Activated CD4-positive, alpha-beta T cell treated with anti-CD3 and anti-CD28 coated beads for 36 hours (primary cell): Measurements from ENCODE around the gene LMTK2. TPM values are rescaled to one million over a fixed set of nuclear protein-coding genes. Genes with fewer than 3 reads are reported as not detected.

ENCODE experiments used
- ATAC-seq: fragments of 200-7000 bp; cut with Tn5 transposase; one replicate; pipeline ENCODE4 v1.10.0; 2021; ENCODE audit warnings: mild to moderate bottlenecking, moderate library complexity
- CTCF ChIA-PET: fragments of 350-600 bp; sonication (Branson Sonifier 250); formaldehyde crosslinking; loops from one replicate; lab custom pipeline; 2021; ENCODE audit warnings: antibody characterized with exemption; lab: Charles Lee
- POLR2A ChIA-PET: fragments of 350-600 bp; sonication (Branson Sonifier 250); formaldehyde crosslinking; loops from one replicate; lab custom pipeline; 2021; ENCODE audit warnings: antibody characterized with exemption, inconsistent platforms; lab: Charles Lee
- DNase-seq: peaks from one replicate; pipeline ENCODE4 v3.0.0-alpha.2; 2020
- H3K27ac Mint-ChIP-seq: one replicate; pipeline ENCODE4 v1.8.0; 2021; ENCODE audit warnings: mixed read lengths
- H3K27me3 Mint-ChIP-seq: one replicate; pipeline ENCODE4 v1.8.0; 2021; ENCODE audit warnings: mixed read lengths
- H3K36me3 Mint-ChIP-seq: one replicate; pipeline ENCODE4 v1.8.0; 2021; ENCODE audit warnings: low read depth, mixed read lengths
- H3K4me1 Mint-ChIP-seq: one replicate; pipeline ENCODE4 v1.8.0; 2021; ENCODE audit warnings: mixed read lengths
- H3K4me3 Mint-ChIP-seq: one replicate; pipeline ENCODE4 v1.8.0; 2021; ENCODE audit warnings: mild to moderate bottlenecking, moderate library complexity, mixed read lengths
- H3K9me3 Mint-ChIP-seq: one replicate; pipeline ENCODE4 v1.8.0; 2021; ENCODE audit warnings: low read depth, mixed read lengths
- intact Hi-C, 2 experiments: fragments of 100-400 bp; cut with DNase I in 1 of 2; cut with micrococcal nuclease in 1 of 2; formaldehyde crosslinking; loops; one replicate each; pipeline versions ENCODE4 v1.14.2 to v1.15.1; 2022 to 2024; cut with DNase I, micrococcal nuclease
- total RNA-seq, 2 experiments: library from RNA; stranded (reverse); gene quantifications; one replicate each; pipeline ENCODE4 v1.2.3, GENCODE V29; 2021

LMTK2 gene
- total RNA-seq, 2 experiments from 2014 or later = 10.0 to 16.9 TPM

DNA sequence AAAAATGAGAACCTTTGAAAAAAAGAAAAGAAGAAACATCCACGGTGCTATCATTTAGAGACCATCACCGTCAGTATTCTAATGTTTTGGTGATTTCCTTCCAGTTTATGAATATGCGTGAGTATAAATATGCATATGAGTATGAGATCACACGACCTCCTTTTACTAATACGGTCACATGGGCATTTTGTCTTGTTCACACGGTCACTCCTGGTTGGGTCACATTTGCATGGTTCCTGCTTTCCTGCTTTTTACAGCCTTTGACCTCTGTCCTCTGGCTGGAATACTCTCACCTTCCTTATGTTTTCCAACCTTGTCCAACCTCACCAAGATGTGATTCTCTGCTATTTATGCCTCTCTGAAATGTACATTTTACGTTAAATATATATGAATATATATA, 25.3 kb upstream of the LMTK2 start:
- no peaks in the 10 kb centered on the region for H3K4me1 Mint-ChIP-seq
- no peak overlapping the region for H3K27ac Mint-ChIP-seq
- ChIA-PET CTCF (no interaction called here), POLR2A (no interaction called here)
- H3K27me3 Mint-ChIP-seq = no peaks in the 10 kb centered on the region
- H3K36me3 Mint-ChIP-seq = no peaks in the 10 kb centered on the region
- DNase-seq (no peak), ATAC-seq (no peak)
- no peaks in the 10 kb centered on the region for H3K9me3 Mint-ChIP-seq
- intact Hi-C loops = no loop called here
- no peak overlapping the region for H3K4me3 Mint-ChIP-seq

DNA sequence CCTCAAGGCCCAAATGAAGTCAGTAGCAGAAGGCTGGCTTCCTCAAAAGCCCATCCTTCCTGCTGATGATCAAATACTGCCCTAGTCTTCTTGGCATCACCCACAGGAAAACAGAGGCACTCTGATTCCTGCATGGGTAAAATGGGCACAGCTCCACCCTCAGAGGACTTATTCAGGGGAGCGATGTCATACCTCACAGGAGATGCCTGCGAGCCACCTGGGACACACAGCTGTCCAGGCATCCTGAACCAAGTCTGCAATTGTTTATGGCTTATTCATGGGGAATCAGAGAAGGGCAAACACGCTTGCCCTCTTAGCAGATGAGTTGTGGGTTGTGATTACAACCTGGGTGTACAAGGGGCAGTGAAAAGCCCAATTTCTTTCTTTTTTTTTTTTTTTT, 22.0 kb upstream of the LMTK2 start:
- Mint-ChIP-seq H3K4me3 (no peak overlapping the region), H3K4me1 (no peaks in the 10 kb centered on the region), H3K9me3 (no peaks in the 10 kb centered on the region), H3K36me3 (no peaks in the 10 kb centered on the region), H3K27ac (no peak overlapping the region), H3K27me3 (no peaks in the 10 kb centered on the region)
- ATAC-seq = no peak
- DNase-seq = no peak
- intact Hi-C loops = no loop called here
- ChIA-PET POLR2A (no interaction called here), CTCF (interaction anchor here (0.6 to 1.1 kb wide), 2 partner anchors 62 to 1084 kb away, joined by 3 to 4 read pairs; no protein-coding TSS in a partner anchor)

DNA sequence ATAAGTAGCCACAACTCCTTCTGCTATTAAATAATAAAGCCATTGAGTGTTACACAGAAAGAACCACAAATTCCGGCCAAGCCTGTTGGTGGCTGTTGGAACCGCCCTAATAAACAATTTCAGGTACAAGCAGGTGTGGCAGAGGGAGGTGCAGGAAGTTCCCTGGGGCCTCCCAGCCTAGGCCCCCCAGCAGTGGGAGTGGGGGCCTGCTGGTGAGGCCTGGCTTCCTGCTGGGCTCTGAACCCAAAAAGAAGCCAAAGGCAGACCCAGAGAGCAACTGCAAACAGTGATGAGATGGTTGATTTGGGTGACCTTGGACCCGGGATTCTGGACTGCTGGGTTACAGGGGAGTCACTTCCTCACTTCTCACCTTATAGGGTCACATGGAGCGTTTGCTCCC, 21.0 kb upstream of the LMTK2 start:
- DNase-seq = no peak
- no peaks in the 10 kb centered on the region for H3K27me3 Mint-ChIP-seq
- ChIA-PET POLR2A (no interaction called here), CTCF (interaction anchor here (1.5 kb wide), 1 partner anchor 83 kb away, joined by 5 read pairs; no protein-coding TSS in a partner anchor)
- no peak for ATAC-seq
- intact Hi-C loops = no loop called here
- H3K36me3 Mint-ChIP-seq = no peaks in the 10 kb centered on the region
- H3K9me3 Mint-ChIP-seq = no peaks in the 10 kb centered on the region
- H3K27ac Mint-ChIP-seq = no peak overlapping the region
- H3K4me3 Mint-ChIP-seq = no peak overlapping the region
- H3K4me1 Mint-ChIP-seq = no peaks in the 10 kb centered on the region

GRCh38 chr7:98086281-98086718, 20.4 kb upstream of the LMTK2 start:
- Mint-ChIP-seq H3K36me3 (no peaks in the 10 kb centered on the region), H3K9me3 (no peaks in the 10 kb centered on the region), H3K27me3 (peaks cover 2% of the 10 kb centered on the region), H3K4me3 (no peak overlapping the region), H3K4me1 (no peaks in the 10 kb centered on the region), H3K27ac (no peak overlapping the region)
- intact Hi-C loops = no loop called here
- ATAC-seq = no peak
- POLR2A ChIA-PET = no interaction called here
- no peak for DNase-seq
- CTCF ChIA-PET = interaction anchor here (1.5 to 1.6 kb wide), 2 partner anchors 9 to 82 kb away, joined by 3 to 5 read pairs; no protein-coding TSS in a partner anchor

DNA sequence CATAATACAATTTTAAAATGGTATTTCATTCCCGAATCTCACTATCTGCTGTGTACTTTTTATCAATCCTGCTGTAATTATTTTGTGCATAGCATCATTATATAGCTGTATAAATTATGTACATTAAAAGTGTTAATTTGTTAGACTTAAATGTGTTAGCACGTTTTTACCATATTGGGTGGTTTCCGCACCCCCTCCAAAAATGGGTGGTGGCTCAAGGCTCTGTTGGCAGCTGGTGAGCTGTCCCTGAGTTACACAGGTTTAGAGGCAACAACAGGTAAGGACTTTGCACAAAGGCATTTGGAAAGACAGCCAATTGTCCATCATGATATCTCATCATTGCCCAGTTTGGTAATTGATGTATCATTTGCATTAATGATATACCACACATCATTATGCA, 18.6 kb upstream of the LMTK2 start:
- no peak for DNase-seq
- no peak overlapping the region for H3K4me3 Mint-ChIP-seq
- peaks cover 4% of the 10 kb centered on the region for H3K27me3 Mint-ChIP-seq
- no peak overlapping the region for H3K27ac Mint-ChIP-seq
- no peaks in the 10 kb centered on the region for H3K36me3 Mint-ChIP-seq
- ChIA-PET CTCF (interaction anchor here (0.9 to 1.6 kb wide), 2 partner anchors 10 to 80 kb away, joined by 3 read pairs; no protein-coding TSS in a partner anchor), POLR2A (no interaction called here)
- no peak for ATAC-seq
- intact Hi-C loops = no loop called here
- no peaks in the 10 kb centered on the region for H3K9me3 Mint-ChIP-seq
- no peaks in the 10 kb centered on the region for H3K4me1 Mint-ChIP-seq

DNA sequence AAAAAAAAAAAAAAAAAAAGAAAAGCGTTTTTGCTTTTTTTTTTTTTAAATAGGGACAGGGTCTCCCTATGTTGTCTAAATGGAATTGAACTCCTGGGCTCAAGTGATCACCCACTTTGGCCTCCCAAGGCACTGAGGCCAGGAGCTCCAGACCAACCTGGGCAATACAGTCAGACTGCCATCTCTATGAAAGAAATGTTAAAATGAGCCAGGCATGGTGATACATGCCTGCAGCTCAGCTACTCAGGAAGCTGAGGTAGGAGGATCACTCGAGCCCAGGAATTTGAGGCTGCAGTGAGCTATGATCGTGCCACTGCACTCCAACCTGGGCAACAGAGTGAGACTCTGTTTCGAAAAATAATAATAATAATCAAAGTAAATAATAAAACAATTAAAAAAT, 16.5 kb upstream of the LMTK2 start:
- Mint-ChIP-seq H3K36me3 (no peaks in the 10 kb centered on the region), H3K9me3 (peaks cover 3% of the 10 kb centered on the region), H3K27ac (no peak overlapping the region), H3K4me3 (no peak overlapping the region), H3K4me1 (no peaks in the 10 kb centered on the region), H3K27me3 (peaks cover 7% of the 10 kb centered on the region)
- POLR2A ChIA-PET = no interaction called here
- CTCF ChIA-PET = interaction anchor here (0.8 kb wide), 1 partner anchor 78 kb away, joined by 3 read pairs; no protein-coding TSS in a partner anchor
- ATAC-seq (no peak), DNase-seq (no peak)
- intact Hi-C loops = no loop called here

- CTCF ChIA-PET = interaction anchor here (0.8 kb wide), 1 partner anchor 77 kb away, joined by 3 read pairs; no protein-coding TSS in a partner anchor
Measured at GRCh38 chr7:98091061-98091460, 15.6 kb upstream of the LMTK2 start.

GRCh38 chr7:98091523-98091922, 15.1 kb upstream of the LMTK2 start:
- intact Hi-C loops = no loop called here
- DNase-seq (no peak), ATAC-seq (no peak)
- no peak overlapping the region for H3K27ac Mint-ChIP-seq
- peaks cover 8% of the 10 kb centered on the region for H3K9me3 Mint-ChIP-seq
- H3K27me3 Mint-ChIP-seq = peaks cover 10% of the 10 kb centered on the region
- POLR2A ChIA-PET = no interaction called here
- H3K4me3 Mint-ChIP-seq = no peak overlapping the region
- H3K36me3 Mint-ChIP-seq = no peaks in the 10 kb centered on the region
- H3K4me1 Mint-ChIP-seq = no peaks in the 10 kb centered on the region
- CTCF ChIA-PET = no interaction called here

More at GRCh38 chr7:98091061-98091460, 15.6 kb upstream of the LMTK2 start:
- H3K27me3 Mint-ChIP-seq = peaks cover 10% of the 10 kb centered on the region
- DNase-seq = no peak
- POLR2A ChIA-PET = no interaction called here
- H3K4me3 Mint-ChIP-seq = no peak overlapping the region
- no peak for ATAC-seq
- no peaks in the 10 kb centered on the region for H3K4me1 Mint-ChIP-seq
- H3K36me3 Mint-ChIP-seq = no peaks in the 10 kb centered on the region
- no peak overlapping the region for H3K27ac Mint-ChIP-seq
- intact Hi-C loops = no loop called here
- peaks cover 8% of the 10 kb centered on the region for H3K9me3 Mint-ChIP-seq

DNA sequence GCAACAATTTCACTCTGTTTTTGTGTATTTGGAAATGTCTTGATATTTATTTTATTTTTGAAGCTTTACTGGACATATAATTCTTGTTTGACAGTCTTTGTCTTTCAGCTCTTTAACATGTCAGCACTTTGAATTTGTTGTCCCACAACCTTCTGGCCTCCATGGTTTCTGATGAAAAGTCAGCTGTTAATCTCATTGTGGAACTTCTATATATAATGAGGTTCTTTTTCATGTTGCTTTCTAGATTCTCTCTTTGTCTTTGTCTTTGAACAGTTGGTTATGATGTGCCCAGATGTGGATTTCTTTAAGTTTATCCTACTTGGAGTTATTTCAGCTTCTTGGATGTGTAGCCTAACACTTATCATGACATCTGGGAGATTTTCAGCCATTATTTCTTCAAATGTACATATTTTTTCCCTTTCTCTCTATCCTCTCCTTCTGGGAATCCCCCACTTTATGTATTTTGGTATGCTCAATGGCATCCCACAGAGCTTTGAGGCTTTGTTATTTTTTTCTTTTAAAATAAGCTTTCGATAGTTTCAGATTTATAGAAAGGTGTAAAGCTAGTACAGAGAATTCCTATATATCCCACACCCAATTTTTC, 9.5 kb upstream of the LMTK2 start:
- Mint-ChIP-seq H3K27ac (no peak overlapping the region), H3K36me3 (no peaks in the 10 kb centered on the region), H3K27me3 (peaks cover 18% of the 10 kb centered on the region), H3K4me3 (no peak overlapping the region), H3K4me1 (no peaks in the 10 kb centered on the region), H3K9me3 (peaks cover 37% of the 10 kb centered on the region)
- intact Hi-C loops = no loop called here
- ATAC-seq (no peak), DNase-seq (no peak)
- POLR2A ChIA-PET = interaction anchor here (0.6 kb wide), 1 partner anchor 106 kb away, joined by 7 read pairs; no protein-coding TSS in a partner anchor
- CTCF ChIA-PET = interaction anchor here (0.8 to 2.2 kb wide), 4 partner anchors 9 to 72 kb away, joined by 3 to 6 read pairs (median 5); partner anchors contain the start of gene LMTK2

DNA sequence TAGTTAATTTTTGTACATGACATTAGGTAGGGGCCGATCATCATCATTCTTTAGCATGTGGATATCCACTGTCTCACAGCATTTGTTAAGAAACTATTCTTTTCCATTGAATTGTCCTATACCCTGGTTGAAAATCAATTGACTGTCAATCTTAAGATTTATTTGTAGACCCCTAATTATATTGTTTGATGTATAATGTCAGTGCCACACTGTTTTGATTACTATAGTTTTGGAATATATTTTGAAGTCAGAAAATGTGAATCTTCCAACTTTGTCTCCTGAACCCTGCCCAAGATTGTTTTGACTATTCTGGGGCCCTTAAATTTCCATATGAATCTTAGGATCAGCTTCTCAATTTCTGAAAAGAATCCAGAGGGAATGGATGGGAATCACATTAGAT, 6.6 kb upstream of the LMTK2 start:
- Mint-ChIP-seq H3K9me3 (peaks cover 35% of the 10 kb centered on the region), H3K36me3 (no peaks in the 10 kb centered on the region), H3K4me1 (no peaks in the 10 kb centered on the region), H3K27ac (no peak overlapping the region), H3K4me3 (no peak overlapping the region), H3K27me3 (peaks cover 19% of the 10 kb centered on the region)
- ChIA-PET CTCF (interaction anchor here (0.6 kb wide), 1 partner anchor 239 kb away, joined by 3 read pairs; no protein-coding TSS in a partner anchor), POLR2A (no interaction called here)
- DNase-seq = no peak
- intact Hi-C loops = loop anchor here in 1 of 2 experiments (10.0 kb wide), 1 partner anchor 185 kb away; the partner anchor contains the start of gene BRI3
- no peak for ATAC-seq

DNA sequence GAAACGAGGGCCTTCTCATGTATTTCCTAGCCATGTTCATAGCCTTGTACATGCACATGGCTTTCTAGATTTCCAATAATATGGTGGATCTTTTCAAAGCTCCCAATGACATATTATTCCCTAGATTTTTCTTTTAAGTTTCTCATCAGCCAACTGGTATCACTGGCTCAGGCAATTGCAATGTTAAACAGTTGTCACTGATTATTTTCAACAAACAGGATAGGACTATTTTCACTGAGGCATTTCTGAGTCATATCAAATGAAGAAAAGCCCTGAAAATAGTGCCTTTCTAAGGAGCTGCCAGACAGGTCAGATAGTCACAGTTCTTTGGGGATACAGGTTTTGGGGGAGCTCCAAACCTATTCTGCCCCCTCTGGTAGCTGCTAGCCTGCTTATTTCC, 4.5 kb upstream of the LMTK2 start:
- no peak overlapping the region for H3K27ac Mint-ChIP-seq
- ChIA-PET POLR2A (no interaction called here), CTCF (interaction anchor here (0.9 to 1.7 kb wide), 4 partner anchors 31 to 81 kb away, joined by 3 to 7 read pairs (median 4); no protein-coding TSS in a partner anchor)
- DNase-seq (no peak), ATAC-seq (no peak)
- intact Hi-C loops = loop anchor here in 1 of 2 experiments (10.0 kb wide), 1 partner anchor 183 kb away; the partner anchor contains the start of gene BRI3
- peaks cover 16% of the 10 kb centered on the region for H3K27me3 Mint-ChIP-seq
- H3K36me3 Mint-ChIP-seq = no peaks in the 10 kb centered on the region
- peaks cover 5% of the 10 kb centered on the region for H3K4me1 Mint-ChIP-seq
- H3K9me3 Mint-ChIP-seq = peaks cover 26% of the 10 kb centered on the region
- H3K4me3 Mint-ChIP-seq = no peak overlapping the region
